GM18505 (cell line): Measurements from ENCODE around the gene CFAP299.
"Not testable (repeated sequence)": the region's sequence is repeated elsewhere in the genome, so short reads cannot be mapped to it uniquely, and the experiment has no call there.

Experiments
- ATAC-seq: cut with Tn5 transposase; IDR thresholded peaks from one replicate; pipeline ENCODE4 v1.9.1; 2021; ENCODE audit not compliant: unreplicated experiment
- POLR2A ChIP-seq: IDR thresholded peaks from 4 replicates; pipeline ENCODE4 v1.6.1; 2011; ENCODE audit warnings: borderline replicate concordance; ENCODE audit not compliant: insufficient read depth, insufficient read length; ENCODE audit errors: extremely low read depth

CFAP299 gene

GRCh38 chr4:80776168-80776567, 440.6 kb downstream of the CFAP299 start:
- ATAC-seq, result no peak
- no peak for TF ChIP-seq POLR2A

- no peak for ATAC-seq
- no peak for TF ChIP-seq POLR2A
Measured at GRCh38 chr4:80781431-80781830, 445.9 kb downstream of the CFAP299 start.

GRCh38 chr4:80787306-80787705, 451.8 kb downstream of the CFAP299 start:
- TF ChIP-seq POLR2A, result no peak
- no peak for ATAC-seq

GRCh38 chr4:80788798-80789197, 453.3 kb downstream of the CFAP299 start:
- no peak for ATAC-seq
- no peak for TF ChIP-seq POLR2A

GRCh38 chr4:80790152-80790551, 454.6 kb downstream of the CFAP299 start:
- TF ChIP-seq POLR2A, result no peak
- ATAC-seq, result no peak

GRCh38 chr4:80793660-80794059, 458.1 kb downstream of the CFAP299 start:
- not testable (repeated sequence) for ATAC-seq

- no peak for TF ChIP-seq POLR2A
- no peak for ATAC-seq
Measured at GRCh38 chr4:80798082-80798481, 462.6 kb downstream of the CFAP299 start.

- not testable (repeated sequence) for ATAC-seq
Measured at GRCh38 chr4:80800719-80801118, 465.2 kb downstream of the CFAP299 start.

- ATAC-seq, result no peak
- no peak for TF ChIP-seq POLR2A
Measured at GRCh38 chr4:80803337-80803736, 467.8 kb downstream of the CFAP299 start.

- no peak for TF ChIP-seq POLR2A
- no peak for ATAC-seq
Measured at GRCh38 chr4:80806472-80806871, 470.9 kb downstream of the CFAP299 start.

GRCh38 chr4:80809039-80809729, 473.7 kb downstream of the CFAP299 start:
- ATAC-seq, result no peak
- TF ChIP-seq POLR2A, result no peak

- ATAC-seq, result no peak
- TF ChIP-seq POLR2A, result no peak
Measured at GRCh38 chr4:80811406-80811805, 475.9 kb downstream of the CFAP299 start.

GRCh38 chr4:80812145-80812544, 476.6 kb downstream of the CFAP299 start:
- ATAC-seq, result no peak
- TF ChIP-seq POLR2A, result no peak

GRCh38 chr4:80814266-80814665, 478.7 kb downstream of the CFAP299 start:
- TF ChIP-seq POLR2A, result no peak
- ATAC-seq, result no peak

- no peak for ATAC-seq
- TF ChIP-seq POLR2A, result no peak
Measured at GRCh38 chr4:80831383-80832361, 496.1 kb downstream of the CFAP299 start.

- TF ChIP-seq POLR2A, result no peak
- ATAC-seq, result no peak
Measured at GRCh38 chr4:80839281-80839680, 503.8 kb downstream of the CFAP299 start.
